ENCODE data around the gene RCAN2.
A peak's percentile ranks its signal among the peaks of the same experiment; 100 is the strongest.

RCAN2 gene

GRCh38 chr6:46290421-46291274 is 200.6 kb downstream of the RCAN2 start:
- no peak for DNase-seq (ENCODE audit: low read depth)

GRCh38 chr6:46289898-46290297 is 201.4 kb downstream of the RCAN2 start:
- no peak for DNase-seq (ENCODE audit: low read depth)

- no peak for DNase-seq (ENCODE audit: low read depth)
These were observed 202.4 kb downstream of the RCAN2 start for GRCh38 chr6:46288835-46289234.

GRCh38 chr6:46287681-46288080 is 203.6 kb downstream of the RCAN2 start:
- no peak for DNase-seq (ENCODE audit: low read depth)

- DNase-seq (ENCODE audit: low read depth), result no peak
These were observed 204.2 kb downstream of the RCAN2 start for GRCh38 chr6:46287043-46287442.

GRCh38 chr6:46284475-46284874 is 206.8 kb downstream of the RCAN2 start:
- DNase-seq (ENCODE audit: low read depth), result no peak

GRCh38 chr6:46281110-46281509 is 210.1 kb downstream of the RCAN2 start:
- no peak for DNase-seq (ENCODE audit: low read depth)

- no peak for DNase-seq (ENCODE audit: low read depth)
These were observed 211.4 kb downstream of the RCAN2 start for GRCh38 chr6:46279874-46280273.

- DNase-seq (ENCODE audit: low read depth), result no peak
These were observed 214.6 kb downstream of the RCAN2 start for GRCh38 chr6:46276576-46277142.

- no peak for DNase-seq (ENCODE audit: low read depth)
These were observed 216.7 kb downstream of the RCAN2 start for GRCh38 chr6:46274502-46274901.

GRCh38 chr6:46273911-46274310 is 217.3 kb downstream of the RCAN2 start:
- peak; percentile 46 for DNase-seq (ENCODE audit: low read depth)

- DNase-seq (ENCODE audit: low read depth), result no peak
These were observed 219.5 kb downstream of the RCAN2 start for GRCh38 chr6:46271728-46272127.

- no peak for DNase-seq (ENCODE audit: low read depth)
These were observed 220.1 kb downstream of the RCAN2 start for GRCh38 chr6:46271107-46271506.

- DNase-seq (ENCODE audit: low read depth), result no peak
These were observed 220.9 kb downstream of the RCAN2 start for GRCh38 chr6:46270336-46270735.

- no peak for DNase-seq (ENCODE audit: low read depth)
These were observed 221.6 kb downstream of the RCAN2 start for GRCh38 chr6:46269447-46270229.

GRCh38 chr6:46267515-46267914 is 223.7 kb downstream of the RCAN2 start:
- DNase-seq (ENCODE audit: low read depth), result no peak

- DNase-seq (ENCODE audit: low read depth), result no peak
These were observed 225.9 kb downstream of the RCAN2 start for GRCh38 chr6:46265373-46265772.

- DNase-seq (ENCODE audit: low read depth), result no peak
These were observed 227.6 kb downstream of the RCAN2 start for GRCh38 chr6:46263707-46264086.

GRCh38 chr6:46262928-46263706 is 228.1 kb downstream of the RCAN2 start:
- no peak for DNase-seq (ENCODE audit: low read depth)

GRCh38 chr6:46258249-46258648 is 233.0 kb downstream of the RCAN2 start:
- no peak for DNase-seq (ENCODE audit: low read depth)

GRCh38 chr6:46255528-46255927 is 235.7 kb downstream of the RCAN2 start:
- DNase-seq (ENCODE audit: low read depth), result no peak

- DNase-seq (ENCODE audit: low read depth), result no peak
These were observed 236.3 kb downstream of the RCAN2 start for GRCh38 chr6:46254946-46255345.

Data from CMK (cell line).